GM18517 (cell line): Measurements from ENCODE around the gene OR2T35.
A peak's percentile ranks its signal among the peaks of the same experiment; 100 is the strongest.
"Not testable (repeated sequence)": the region's sequence is repeated elsewhere in the genome, so short reads cannot be mapped to it uniquely, and the experiment has no call there.

Experiments
- ATAC-seq: cut with Tn5 transposase; IDR thresholded peaks from one replicate; pipeline ENCODE4 v1.9.1; 2021; ENCODE audit warnings: mild to moderate bottlenecking, moderate library complexity; ENCODE audit not compliant: unreplicated experiment

The OR2T35 gene

DNA sequence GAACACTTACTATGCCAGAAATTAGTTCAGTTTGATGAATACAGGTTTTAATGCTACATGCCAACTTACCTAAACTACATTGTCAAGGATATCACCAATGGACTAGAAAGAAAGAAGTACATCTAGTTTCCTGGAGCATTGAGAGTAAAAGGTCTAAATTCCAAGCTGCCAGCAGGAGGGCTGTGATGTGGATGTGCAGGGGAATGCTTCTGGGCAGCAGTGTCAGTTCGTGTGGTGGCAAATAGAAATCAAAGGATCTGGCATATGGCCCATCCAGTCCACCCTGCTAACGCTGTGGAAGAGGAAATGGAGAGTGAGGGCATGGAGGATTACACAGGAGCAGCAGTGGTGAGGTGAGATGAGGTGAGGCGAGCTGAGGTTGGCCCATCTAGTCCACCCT, at the start of gene OR2T35:
OR2T35 (minus strand) TSS at position 101 of the 400 bp plus-strand sequence. CDS start 6,020 bp downstream, outside the sequence.
- ATAC-seq = not testable (repeated sequence)

GRCh38 chr1:248691567-248692155, 46.6 kb upstream of the OR2T35 start:
- ATAC-seq = no peak

DNA sequence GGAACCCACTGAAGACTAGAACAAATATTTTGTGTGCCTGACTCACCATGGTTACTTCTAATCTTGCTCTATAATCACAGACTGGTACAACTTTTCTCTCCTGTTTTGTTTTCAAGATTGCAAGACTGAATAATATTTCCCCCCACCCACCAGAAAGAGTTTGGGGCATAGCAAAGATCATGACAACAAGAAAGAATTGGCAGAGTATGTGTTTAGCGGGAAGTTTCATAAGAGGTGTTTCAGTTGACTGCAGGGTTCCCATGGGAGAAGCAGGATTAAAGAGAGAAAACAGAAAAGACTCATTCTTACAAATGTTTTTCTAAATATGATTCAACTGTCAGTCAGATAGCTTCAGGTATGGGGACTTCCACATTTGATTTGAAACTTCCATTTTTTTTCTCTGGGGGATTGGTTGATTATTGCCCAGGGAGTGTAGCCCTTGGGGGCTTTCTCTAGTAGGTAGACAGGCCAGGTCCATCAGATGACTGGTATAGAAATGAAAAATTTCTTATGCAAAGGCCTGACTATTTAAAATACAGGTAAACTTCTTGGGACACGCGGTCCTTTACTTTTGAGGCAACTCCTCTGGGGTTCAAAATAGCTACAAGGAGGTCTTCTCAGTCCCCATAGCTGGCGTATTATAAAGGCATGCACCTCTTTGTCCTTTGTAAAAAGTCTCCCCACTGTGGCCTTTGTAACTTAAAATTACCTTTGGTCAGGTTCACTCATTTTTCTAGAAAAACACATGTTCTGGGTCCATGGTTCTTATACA, 43.6 kb upstream of the OR2T35 start:
- peak; percentile 74 for ATAC-seq

DNA sequence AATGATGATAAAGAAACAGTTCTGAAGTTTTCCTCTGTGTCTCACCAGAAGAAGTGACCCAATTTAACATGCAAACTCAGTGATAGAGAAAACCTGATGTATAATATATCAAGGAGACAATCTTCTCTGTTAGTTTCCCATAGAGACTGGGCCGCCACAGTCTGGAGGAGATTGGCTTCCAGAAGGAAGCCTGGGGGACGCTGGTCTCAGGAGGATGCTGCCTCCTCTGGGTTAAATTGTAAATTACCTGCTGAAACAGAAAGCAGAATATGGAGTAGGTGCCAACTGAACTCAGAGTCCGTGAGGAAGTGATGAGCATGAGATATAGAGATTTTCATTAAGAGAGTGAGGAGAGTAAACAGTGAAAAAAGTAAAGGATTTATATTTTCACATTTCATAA, 41.7 kb upstream of the OR2T35 start:
- ATAC-seq = peak; percentile 88

GRCh38 chr1:248681651-248682050, 36.6 kb upstream of the OR2T35 start:
- no peak for ATAC-seq

- ATAC-seq = no peak
These were observed 24.9 kb upstream of the OR2T35 start for GRCh38 chr1:248670003-248670402.

DNA sequence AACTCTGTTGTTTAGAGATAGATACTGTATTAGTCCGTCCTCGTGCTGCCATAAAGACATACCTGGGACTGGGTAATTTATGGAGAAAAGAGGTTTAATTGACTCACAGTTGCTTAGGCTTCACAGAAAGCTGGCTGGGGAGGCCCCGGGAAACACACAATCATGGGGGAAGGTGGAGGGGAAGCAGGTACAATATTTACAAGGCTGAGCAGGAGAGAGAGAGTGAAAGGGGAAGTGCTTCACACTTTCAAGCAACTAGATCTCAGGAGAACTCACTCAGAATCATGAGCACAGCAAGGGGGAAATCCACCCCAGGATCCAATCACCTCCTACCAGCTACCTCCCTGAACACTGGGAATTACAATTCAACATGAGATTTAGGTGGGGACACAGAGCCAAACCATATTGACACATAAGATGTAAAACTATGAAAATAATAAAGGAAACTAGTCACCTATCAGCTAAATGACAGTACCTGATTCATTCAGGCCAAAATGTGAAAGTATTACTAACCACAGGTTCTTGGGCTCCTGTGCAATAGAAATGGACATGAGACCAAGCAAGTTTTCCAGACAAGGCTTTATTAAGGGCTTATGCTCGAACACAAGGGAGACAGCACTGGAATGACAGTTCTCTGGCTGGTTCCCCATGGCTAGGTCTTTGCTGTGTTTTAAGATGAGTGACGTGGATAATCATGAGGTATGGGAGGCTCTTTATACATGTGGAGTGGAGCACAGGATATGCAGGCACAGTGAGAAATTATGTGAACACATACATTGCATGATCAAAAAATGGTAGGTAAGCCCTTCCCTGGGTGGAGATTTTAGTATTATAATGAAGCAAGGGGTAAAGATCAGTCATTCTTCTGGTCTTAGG, 18.6 kb upstream of the OR2T35 start:
- ATAC-seq = peak; percentile 97

GRCh38 chr1:248656797-248657196, 11.7 kb upstream of the OR2T35 start:
- ATAC-seq = not testable (repeated sequence)

DNA sequence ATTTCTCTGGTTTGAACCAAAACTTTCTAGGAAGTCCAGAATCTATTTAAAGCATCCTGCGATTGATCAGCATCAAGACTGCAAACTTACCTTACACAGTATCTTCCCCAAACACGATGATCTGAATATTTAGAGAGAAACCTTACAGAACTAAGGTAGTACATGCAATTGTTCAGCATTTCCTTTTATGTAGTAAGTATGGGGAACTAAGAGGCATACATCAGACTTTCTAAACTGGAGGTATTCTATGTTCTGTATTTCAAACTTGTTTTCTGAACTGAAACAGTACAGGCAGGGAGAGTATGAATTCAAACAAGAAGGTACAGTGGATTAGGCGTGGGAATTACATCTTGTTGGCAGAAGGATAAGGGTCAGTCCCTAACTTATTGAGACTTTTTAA, 10.3 kb upstream of the OR2T35 start, which contains the start of gene OR2T27:
OR2T27 (minus strand) TSS at position 175 of the 400 bp plus-strand sequence. CDS start 4,644 bp downstream, outside the sequence.
- ATAC-seq = peak; percentile 57

- not testable (repeated sequence) for ATAC-seq
These were observed 3.9 kb upstream of the OR2T35 start for GRCh38 chr1:248648770-248649536.

DNA sequence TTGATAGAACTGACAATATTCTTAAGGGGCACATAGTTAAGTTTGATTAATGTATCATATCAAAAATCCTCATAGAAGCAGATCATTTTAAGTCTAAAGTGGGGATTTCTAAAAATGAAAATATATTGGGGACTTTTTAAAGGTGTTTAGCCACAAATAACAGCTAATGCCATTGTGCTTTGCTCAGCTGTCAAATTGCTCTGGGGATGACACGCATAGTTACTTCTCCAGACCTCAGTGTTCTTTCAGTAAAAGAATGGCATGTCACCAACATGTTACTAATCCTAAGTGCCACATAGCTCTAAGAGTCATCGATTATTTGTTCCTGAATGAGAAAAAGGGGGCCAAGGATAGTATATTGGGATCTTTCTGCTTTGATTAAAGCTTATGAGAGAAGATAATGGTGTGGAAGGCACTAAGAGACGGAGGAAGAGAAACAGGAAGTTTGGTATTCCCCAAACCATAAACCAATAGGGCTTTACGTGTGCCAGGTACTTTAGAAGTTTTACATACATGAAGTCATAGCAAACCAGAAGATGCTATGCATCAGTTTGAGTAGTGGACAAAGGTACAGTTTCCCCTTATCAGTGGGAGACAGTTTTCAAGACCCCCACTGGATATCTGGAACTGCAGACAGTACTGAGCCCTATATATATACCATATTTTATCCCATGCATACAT, 2.0 kb downstream of the OR2T35 start:
- ATAC-seq = peak; percentile 75

GRCh38 chr1:248641583-248641982, 3.5 kb downstream of the OR2T35 start:
- ATAC-seq = peak; percentile 17

GRCh38 chr1:248640906-248641305, 4.2 kb downstream of the OR2T35 start:
- peak; percentile 50 for ATAC-seq

DNA sequence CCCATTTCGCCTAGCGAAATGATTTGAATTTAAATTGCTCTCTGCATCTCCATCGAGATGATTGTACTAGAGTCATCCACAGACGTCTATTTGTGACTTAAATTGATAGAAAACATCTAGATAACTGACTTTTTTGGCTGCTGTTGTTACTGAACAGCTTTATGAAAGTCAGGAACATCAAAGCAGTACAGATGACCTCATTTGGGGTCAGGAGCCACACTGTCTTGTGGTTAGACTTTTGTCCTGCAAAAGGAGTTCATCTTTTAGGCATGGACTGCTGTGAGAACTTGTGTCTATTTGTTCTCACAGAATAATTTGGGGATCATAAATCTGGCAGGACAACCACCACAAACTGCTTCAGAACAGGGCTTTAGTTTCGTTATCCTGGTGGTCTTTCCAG, 5.4 kb downstream of the OR2T35 start:
- ATAC-seq = peak; percentile 26

DNA sequence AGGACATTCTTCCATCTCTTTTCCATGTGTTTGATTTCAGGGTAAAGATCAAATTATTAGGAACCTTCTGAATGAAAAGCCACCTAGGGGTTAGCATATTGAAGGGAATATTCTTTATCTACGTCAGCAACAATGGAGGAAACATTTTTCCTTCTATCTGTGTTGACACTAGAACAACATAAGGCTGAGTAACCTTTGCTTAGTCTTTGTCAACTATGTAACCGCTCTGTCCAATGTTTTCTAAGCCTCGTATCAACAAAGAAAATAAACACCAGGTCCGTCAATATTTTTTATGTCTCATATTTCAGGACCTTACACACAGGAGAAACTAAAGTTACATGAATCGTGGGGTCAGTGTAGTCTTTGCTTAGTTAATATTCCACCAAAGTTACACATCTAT, 8.5 kb downstream of the OR2T35 start:
- not testable (repeated sequence) for ATAC-seq

DNA sequence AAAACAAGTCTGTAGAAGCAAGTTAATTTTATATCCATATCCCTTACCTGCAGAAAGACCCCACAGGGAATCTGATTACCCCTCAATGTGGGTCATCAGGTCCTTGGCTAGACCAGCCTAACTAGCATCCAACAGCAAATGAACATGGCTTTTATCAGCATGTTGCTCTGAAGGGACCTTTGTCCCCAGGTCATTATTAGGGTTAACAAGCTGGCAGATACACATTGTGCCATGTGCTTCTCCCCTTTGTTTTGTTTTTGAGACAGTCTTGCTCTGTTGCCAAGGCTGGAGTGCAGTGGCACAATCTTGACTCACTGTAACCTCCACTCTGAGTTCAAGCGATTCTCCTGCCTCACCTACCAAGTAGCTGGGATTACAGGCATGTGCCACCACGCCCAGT, 10.1 kb downstream of the OR2T35 start, which contains the start of gene OR2T11:
OR2T11 (minus strand) TSS at position 101 of the 400 bp plus-strand sequence. CDS start 7,963 bp downstream, outside the sequence.
- not testable (repeated sequence) for ATAC-seq

- no peak for ATAC-seq
These were observed 13.6 kb downstream of the OR2T35 start for GRCh38 chr1:248631354-248632008.

DNA sequence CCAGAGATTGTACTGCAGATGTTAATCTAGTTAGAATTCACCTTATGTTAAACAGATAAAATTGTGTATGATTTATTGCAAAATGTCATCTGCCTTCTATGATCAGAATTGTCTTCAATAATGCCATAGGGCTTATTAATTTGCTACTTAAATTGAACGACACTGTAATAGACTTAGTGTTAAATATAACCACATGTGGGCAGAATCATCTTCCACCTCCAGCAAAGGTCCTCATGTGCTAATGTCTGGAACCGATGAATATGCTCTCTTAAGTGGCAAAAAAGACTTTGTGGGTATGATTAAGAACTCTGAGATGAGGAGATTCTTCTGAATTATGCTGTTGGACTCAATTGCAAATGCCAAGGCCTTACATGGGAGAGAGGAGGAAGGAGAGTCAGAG, 14.5 kb downstream of the OR2T35 start:
- no peak for ATAC-seq
